PFSK-1 (cell line): Measurements from ENCODE around the gene ANKK1.

ENCODE experiments used
- POLR2AphosphoS5 ChIP-seq: IDR thresholded peaks from 2 replicates; pipeline ENCODE4 v1.6.1; 2012; ENCODE audit warnings: low read depth, mild to moderate bottlenecking, control low read depth, low read length, moderate library complexity
- REST ChIP-seq, 2 experiments: IDR thresholded peaks; 2 replicates each; pipeline versions ENCODE4 v1.6.1 to v1.8.0; 2011 to 2012; ENCODE audit warnings: low read depth in 2 of 2, low read length in 2 of 2, control low read depth in 1 of 2, inconsistent platforms in 1 of 2, mild to moderate bottlenecking in 1 of 2, moderate library complexity in 1 of 2; ENCODE audit not compliant: insufficient read depth in 1 of 2
- SIN3A ChIP-seq: IDR thresholded peaks from 2 replicates; pipeline ENCODE4 v1.6.1; 2012; ENCODE audit warnings: mild to moderate bottlenecking, low read length, moderate library complexity, borderline replicate concordance; ENCODE audit not compliant: insufficient read depth
- TAF1 ChIP-seq: IDR thresholded peaks from 2 replicates; pipeline ENCODE4 v1.6.1; 2012; ENCODE audit warnings: low read length, control low read depth, borderline replicate concordance; ENCODE audit not compliant: insufficient read depth

GRCh38 chr11:113341388-113342165 lies 46.0 kb upstream of the ANKK1 start:
- TF ChIP-seq POLR2AphosphoS5 = no peak
- no peak for TF ChIP-seq SIN3A
- TF ChIP-seq TAF1 = no peak
- TF ChIP-seq REST (IDR thresholded peaks at IDR 0.05; ENCODE audit: insufficient read depth in 1 of 2, low read depth in 2 of 2, low read length in 2 of 2) = no peak
